Fibroblast of mammary gland (primary cell): ENCODE results near the gene SNHG17.
A peak's percentile ranks its signal among the peaks of the same experiment; 100 is the strongest.

Experiments
- DNase-seq: peaks from one replicate; pipeline ENCODE4 v3.0.0-alpha.2; 2010; ENCODE audit warnings: low read depth
- H3K4me3 ChIP-seq: 2 replicates; pipeline ENCODE4 v1.5.1; 2011; ENCODE audit warnings: low read depth, mild to moderate bottlenecking, low read length, moderate library complexity; ENCODE audit not compliant: control insufficient read depth
- TF ChIP-seq, protein P1 (sequence below): conservative IDR thresholded peaks from 2 replicates; pipeline ENCODE4 v1.5.1; 2011; ENCODE audit warnings: low read depth, low read length, inconsistent platforms; ENCODE audit not compliant: control insufficient read depth, insufficient read depth

SNHG17 gene

DNA sequence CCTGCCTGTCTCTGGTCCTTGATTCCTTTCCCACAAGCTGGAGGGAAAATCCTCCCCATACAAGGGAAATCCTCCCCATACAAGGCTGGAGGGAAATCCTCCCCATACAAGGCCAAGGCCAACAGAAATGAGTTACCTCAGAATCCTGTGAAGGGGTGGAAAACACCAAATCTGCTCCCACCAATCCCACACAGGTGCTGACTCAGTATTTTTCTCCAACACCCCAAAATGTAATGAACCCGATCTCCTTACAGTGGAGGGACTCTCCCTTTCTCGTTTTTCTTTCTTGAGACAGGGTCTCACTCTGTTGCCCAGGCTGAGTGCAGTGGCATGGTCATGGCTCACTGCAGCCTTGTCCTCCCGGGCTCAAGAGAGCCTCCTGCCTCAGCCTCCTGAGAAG is 6.3 kb downstream of the SNHG17 start:
- DNase-seq, result no peak
- TF ChIP-seq, protein P1, sequence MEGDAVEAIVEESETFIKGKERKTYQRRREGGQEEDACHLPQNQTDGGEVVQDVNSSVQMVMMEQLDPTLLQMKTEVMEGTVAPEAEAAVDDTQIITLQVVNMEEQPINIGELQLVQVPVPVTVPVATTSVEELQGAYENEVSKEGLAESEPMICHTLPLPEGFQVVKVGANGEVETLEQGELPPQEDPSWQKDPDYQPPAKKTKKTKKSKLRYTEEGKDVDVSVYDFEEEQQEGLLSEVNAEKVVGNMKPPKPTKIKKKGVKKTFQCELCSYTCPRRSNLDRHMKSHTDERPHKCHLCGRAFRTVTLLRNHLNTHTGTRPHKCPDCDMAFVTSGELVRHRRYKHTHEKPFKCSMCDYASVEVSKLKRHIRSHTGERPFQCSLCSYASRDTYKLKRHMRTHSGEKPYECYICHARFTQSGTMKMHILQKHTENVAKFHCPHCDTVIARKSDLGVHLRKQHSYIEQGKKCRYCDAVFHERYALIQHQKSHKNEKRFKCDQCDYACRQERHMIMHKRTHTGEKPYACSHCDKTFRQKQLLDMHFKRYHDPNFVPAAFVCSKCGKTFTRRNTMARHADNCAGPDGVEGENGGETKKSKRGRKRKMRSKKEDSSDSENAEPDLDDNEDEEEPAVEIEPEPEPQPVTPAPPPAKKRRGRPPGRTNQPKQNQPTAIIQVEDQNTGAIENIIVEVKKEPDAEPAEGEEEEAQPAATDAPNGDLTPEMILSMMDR, result no peak
- no peak overlapping the region for H3K4me3 ChIP-seq

GRCh38 chr20:38427655-38428023 is 7.5 kb downstream of the SNHG17 start:
- no peak for DNase-seq
- TF ChIP-seq, protein P1, result no peak
- no peak overlapping the region for H3K4me3 ChIP-seq

GRCh38 chr20:38426006-38426897 is 8.9 kb downstream of the SNHG17 start:
- no peak overlapping the region for H3K4me3 ChIP-seq
- TF ChIP-seq, protein P1, result no peak
- peak; percentile 97 for DNase-seq

GRCh38 chr20:38424401-38424800 is 10.7 kb downstream of the SNHG17 start:
- H3K4me3 ChIP-seq, result no peak overlapping the region
- no peak for DNase-seq
- TF ChIP-seq, protein P1, result no peak

DNA sequence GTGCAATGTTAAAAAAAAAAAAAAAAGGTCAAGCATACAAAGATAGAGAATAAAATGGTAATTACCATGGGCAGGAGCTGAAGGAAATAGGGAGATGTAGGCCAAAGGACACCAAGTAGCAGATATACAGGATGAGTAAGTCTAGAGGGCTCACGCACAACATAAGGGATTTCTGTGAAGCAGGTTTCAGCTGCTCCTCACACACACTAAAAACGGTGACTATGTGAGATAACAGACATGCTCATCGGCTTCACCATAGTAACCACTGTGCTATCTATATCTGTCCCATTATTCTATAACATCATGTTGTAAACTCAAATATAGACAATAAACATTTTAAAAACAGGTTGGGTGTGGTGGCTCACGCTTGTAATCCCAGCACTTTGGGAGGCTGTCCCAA is 11.6 kb downstream of the SNHG17 start:
- TF ChIP-seq, protein P1, result no peak
- DNase-seq, result no peak
- no peak overlapping the region for H3K4me3 ChIP-seq

- no peak overlapping the region for H3K4me3 ChIP-seq
- TF ChIP-seq, protein P1, result no peak
- DNase-seq, result no peak
Measured at GRCh38 chr20:38421915-38422314, 13.2 kb downstream of the SNHG17 start.
